AG04449 (cell line): ENCODE data around the gene SULF2.

Source experiments
- CTCF ChIA-PET: fragments of 350-600 bp; formaldehyde crosslinking; extraction: SDS; loops from one replicate; lab custom pipeline; 2021; ENCODE audit warnings: antibody characterized with exemption; lab: Yijun Ruan, JAX
- POLR2A ChIA-PET: fragments of 400-600, 350-600 bp; formaldehyde crosslinking; extraction: SDS; loops from one replicate; lab custom pipeline; 2020; ENCODE audit warnings: antibody characterized with exemption, inconsistent platforms; lab: Yijun Ruan, JAX
- DNase-seq: peaks from one replicate; pipeline ENCODE4 v3.0.0-alpha.2; 2010; ENCODE audit warnings: low read depth, low spot score
- H3K4me3 ChIP-seq: 2 replicates; pipeline ENCODE4 v1.5.1; 2011; ENCODE audit warnings: low read depth, mild to moderate bottlenecking, control low read depth, low read length
- TF ChIP-seq, protein P1 (sequence below): IDR thresholded peaks from one replicate; pipeline ENCODE4 v1.5.1; 2011; ENCODE audit warnings: mild to moderate bottlenecking, moderate library complexity, low read length, control low read depth, inconsistent platforms; ENCODE audit not compliant: insufficient read depth; ENCODE audit errors: missing control alignments

SULF2 gene

GRCh38 chr20:47818466-47818865 is 33.2 kb upstream of the SULF2 start:
- no peak for DNase-seq
- ChIA-PET POLR2A (no interaction called here), CTCF (no interaction called here)

DNA sequence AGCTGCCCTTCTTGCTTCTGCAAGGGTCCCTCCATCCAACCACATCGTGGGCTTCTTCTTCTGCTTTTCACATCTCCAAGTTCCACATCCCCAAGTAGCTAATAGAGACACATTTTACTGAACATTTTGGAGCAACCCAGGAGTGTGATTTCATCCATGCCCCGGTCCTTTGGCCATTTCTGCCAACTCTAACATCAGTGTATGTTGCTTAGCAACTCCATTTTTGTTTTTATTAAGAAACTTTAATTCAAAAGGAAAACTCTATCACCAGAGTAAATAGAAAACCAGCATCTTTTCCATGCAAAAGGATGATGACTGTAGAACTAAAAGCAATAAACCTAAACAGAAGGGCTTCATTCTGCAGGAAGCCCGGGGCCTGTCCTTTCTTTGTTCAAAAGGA is 32.7 kb upstream of the SULF2 start:
- H3K4me3 ChIP-seq, result no peak overlapping the region
- ChIA-PET CTCF (interaction anchor here (0.7 kb wide), 1 partner anchor 802 kb away, joined by 4 read pairs; no protein-coding TSS in a partner anchor), POLR2A (no interaction called here)
- DNase-seq, result no peak
- TF ChIP-seq, protein P1, sequence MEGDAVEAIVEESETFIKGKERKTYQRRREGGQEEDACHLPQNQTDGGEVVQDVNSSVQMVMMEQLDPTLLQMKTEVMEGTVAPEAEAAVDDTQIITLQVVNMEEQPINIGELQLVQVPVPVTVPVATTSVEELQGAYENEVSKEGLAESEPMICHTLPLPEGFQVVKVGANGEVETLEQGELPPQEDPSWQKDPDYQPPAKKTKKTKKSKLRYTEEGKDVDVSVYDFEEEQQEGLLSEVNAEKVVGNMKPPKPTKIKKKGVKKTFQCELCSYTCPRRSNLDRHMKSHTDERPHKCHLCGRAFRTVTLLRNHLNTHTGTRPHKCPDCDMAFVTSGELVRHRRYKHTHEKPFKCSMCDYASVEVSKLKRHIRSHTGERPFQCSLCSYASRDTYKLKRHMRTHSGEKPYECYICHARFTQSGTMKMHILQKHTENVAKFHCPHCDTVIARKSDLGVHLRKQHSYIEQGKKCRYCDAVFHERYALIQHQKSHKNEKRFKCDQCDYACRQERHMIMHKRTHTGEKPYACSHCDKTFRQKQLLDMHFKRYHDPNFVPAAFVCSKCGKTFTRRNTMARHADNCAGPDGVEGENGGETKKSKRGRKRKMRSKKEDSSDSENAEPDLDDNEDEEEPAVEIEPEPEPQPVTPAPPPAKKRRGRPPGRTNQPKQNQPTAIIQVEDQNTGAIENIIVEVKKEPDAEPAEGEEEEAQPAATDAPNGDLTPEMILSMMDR, result no peak

More at GRCh38 chr20:47818466-47818865, 33.2 kb upstream of the SULF2 start:
- TF ChIP-seq, protein P1, result no peak
- H3K4me3 ChIP-seq, result no peak overlapping the region

- CTCF ChIA-PET, result interaction anchor here (0.7 kb wide), 1 partner anchor 803 kb away, joined by 4 read pairs; no protein-coding TSS in a partner anchor
Observed at GRCh38 chr20:47817573-47817972, 32.3 kb upstream of the SULF2 start.

DNA sequence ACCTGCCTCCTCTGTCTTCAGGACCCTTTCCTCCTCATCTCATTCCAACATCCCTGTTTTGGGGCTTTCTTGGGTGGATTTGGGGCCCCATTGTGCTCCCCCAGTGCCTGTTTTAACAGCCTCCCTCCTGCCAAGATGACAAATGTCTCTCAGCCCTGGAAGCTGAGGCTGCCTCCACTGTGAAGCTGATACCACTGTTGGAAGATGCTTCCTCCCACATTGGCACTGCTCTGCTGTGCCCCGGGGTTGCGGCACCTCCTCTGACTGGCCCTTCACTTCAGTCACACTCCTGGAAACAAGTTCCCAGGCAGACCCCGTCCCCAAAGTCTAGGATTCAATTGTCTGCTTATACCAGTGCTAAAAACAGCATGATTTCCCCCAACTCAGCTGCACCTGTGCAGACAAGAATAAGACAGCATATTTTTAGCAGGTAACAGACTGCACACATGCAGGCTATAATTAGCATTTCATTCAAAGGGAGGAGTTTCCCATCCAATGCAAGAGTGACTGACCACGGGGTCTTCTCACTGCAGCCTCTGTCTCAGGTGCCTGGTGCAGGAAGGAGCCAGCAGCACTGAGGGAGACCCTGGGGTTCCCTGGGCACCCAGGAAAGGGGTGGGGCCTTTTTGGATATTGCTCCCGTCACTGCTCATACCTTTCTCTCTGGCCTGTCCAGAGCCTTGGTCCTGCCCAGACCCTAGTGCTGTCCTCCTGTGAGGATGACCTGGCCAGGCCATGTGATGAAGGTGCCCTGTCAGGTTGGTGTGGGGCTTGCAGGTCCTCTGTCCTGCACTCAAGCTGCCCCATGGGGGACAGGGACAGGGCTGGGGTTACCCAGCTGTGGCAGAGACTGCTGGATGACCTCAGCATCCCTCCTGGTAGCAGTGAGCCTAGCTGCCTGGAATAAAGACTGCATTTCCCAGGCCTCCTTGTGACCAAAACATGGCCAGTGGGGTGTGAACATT is 31.5 kb upstream of the SULF2 start:
- CTCF ChIA-PET, result interaction anchor here (0.7 kb wide), 1 partner anchor 804 kb away, joined by 4 read pairs; no protein-coding TSS in a partner anchor
- no peak overlapping the region for H3K4me3 ChIP-seq
- TF ChIP-seq, protein P1, result no peak
- POLR2A ChIA-PET, result no interaction called here
- no peak for DNase-seq

More at GRCh38 chr20:47817573-47817972, 32.3 kb upstream of the SULF2 start:
- H3K4me3 ChIP-seq, result no peak overlapping the region
- POLR2A ChIA-PET, result no interaction called here
- no peak for DNase-seq
- TF ChIP-seq, protein P1, result no peak

GRCh38 chr20:47815866-47816265 is 30.6 kb upstream of the SULF2 start:
- ChIA-PET CTCF (no interaction called here), POLR2A (no interaction called here)
- TF ChIP-seq, protein P1, result no peak
- no peak for DNase-seq
- H3K4me3 ChIP-seq, result no peak overlapping the region

DNA sequence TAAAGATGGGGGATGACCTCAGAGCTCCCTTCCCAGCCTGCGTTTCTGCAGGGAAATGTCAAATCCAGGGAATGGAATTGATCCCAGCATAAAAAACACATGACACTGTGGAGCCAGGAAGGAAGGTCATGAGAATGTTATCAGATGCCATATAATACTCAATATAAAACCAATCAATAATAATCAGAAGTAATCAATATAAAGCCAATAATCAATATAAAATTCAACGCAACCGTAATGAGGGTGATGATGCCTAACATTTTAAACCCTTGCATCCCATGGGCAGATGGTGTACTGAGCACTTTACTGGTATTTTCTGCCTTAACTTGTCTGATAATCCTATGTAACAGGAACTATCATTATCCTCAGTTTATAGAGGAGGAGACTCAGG is 30.1 kb upstream of the SULF2 start:
- TF ChIP-seq, protein P1, result no peak
- ChIA-PET CTCF (no interaction called here), POLR2A (no interaction called here)
- H3K4me3 ChIP-seq, result no peak overlapping the region
- no peak for DNase-seq
